NAMALWA (cell line): ENCODE measurements around the gene NUDCD3.

Source experiments
- DNase-seq: peaks from one replicate; pipeline ENCODE4 v3.0.0-alpha.2; 2015; ENCODE audit warnings: low spot score

Gene NUDCD3

DNA sequence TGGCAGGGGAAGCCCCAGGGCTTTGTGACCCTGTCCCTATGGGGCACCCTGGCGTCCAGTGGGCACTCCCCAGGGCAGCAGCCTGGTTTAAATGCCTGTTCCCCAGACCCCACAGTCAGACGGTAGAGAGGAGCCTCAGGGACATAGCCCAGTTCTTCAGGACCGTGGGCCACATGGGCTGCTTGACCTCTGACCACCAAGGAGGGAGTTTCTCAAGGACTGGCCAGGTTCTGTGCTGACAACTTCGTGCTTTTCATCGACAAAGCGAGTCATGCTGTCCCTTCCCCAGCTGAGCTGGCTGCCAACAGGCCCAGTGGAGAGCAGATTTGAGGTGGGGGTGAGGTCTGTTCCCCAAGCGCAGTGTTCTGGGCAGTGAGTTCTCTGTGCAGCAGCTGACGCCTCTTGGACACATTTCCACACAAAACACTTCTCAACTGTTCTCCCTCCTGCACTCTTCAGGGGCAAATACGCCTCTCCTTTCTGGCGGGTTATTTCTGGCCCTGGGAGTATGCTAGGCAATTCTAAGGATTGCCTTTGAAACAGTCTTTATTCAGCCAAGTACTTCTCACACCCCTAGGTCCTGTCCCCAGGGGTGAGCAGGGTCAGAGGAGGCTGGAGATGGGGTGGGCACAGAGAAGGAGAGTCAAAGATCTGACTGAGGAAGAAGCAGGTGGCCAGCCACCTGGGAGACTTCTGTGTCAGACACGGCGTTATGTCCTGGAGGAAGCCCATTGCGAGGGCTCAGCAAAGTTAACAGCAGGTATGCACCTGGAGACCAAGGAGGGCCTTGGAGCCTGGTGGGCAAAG is 107.8 kb downstream of the NUDCD3 start:
- no peak for DNase-seq

DNA sequence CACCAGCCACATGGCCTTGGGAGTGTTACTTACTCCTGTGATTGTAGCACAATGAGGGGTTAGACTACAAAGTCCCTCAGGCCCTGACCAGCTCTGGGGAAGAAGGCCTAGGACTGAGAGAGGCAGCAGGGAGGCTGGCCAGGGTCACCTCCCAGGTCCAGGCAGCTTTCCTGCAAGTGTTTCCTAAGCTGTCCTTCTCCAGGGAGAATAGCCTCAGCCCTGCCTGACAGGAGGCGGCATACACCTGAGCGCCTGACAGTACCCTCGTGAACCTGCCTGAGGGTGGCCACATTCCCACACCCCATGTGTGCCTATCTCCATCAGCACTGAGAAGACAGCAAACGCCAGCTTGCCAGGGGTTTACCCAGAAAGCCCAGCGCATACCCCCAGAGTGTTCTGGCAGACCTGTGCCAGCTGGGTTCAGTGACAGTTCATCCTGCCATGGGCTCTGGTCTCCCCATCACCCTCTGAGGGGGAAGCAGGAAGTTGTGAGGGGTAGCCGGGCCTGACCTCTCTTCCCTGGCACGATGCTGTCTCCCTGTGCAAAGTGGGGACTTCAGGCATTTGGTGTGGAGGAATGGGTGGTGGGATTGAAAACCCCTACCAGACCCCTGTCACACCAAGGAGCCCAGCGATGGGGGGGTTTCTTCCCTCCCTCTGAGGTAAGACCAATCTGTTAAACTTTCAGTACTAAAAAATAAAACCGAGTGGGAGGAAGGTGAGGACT is 108.8 kb downstream of the NUDCD3 start:
- no peak for DNase-seq

DNA sequence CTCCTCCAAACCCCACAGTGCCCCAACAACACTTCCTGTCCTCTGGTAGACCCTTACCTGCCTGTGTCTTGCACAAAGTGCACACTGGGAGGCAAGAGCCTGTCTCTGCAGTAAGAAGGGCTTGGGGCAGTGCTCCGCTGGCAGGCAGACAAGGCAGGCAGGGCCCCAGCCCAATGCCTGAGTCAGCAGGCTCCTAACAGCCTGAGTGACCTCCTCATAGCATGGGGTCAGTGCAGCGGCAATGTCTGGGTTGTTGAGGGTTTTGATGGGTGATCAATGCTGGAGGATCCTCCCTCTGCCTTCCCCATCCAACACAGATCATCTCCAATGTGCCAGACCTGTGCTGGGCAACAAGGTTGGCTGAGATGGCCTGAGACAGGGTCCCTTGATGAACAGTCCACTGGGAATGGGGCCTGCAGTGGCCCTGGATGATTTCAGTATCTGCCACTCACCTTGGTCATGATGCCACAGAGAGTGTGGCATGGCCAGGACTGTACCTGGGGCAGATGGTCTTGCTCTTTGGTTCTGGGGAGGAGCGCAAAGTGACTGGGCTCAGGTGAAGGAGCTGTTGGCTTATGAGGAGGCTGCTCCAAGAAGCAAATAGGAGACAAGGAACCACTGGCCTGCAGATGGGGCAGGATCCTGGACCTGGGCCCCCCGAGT is 109.5 kb downstream of the NUDCD3 start:
- DNase-seq = no peak

DNA sequence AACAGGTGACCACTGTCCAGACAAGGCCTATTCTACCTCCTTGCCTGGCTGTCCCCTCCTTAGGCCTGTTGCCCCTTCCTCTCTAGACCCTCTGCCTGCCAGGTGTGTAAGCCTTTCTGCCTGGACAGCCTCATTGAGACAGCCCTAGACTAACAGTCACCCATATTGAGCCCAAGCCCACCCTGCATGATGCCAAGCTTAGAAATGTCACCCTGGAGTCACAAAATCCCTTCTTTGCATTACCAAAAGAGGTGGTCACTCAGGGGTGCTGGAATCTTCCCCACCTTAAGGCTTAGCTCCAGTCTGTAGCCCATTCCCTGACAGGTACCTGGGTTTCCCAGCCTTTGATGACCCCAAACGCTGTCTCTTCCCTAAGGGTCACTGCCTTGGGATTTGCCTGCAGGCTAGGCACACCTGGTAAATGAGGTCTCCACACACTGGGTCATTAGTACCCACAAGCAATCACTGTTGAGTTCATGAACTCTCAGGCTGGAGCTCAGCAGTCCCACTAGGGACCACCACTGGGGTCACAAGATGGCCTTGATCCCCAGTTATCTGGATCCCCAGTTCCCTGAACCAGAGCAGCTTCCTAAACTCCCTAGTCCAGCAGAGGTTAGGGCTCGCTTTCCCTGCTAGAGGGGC is 110.1 kb downstream of the NUDCD3 start:
- no peak for DNase-seq

DNA sequence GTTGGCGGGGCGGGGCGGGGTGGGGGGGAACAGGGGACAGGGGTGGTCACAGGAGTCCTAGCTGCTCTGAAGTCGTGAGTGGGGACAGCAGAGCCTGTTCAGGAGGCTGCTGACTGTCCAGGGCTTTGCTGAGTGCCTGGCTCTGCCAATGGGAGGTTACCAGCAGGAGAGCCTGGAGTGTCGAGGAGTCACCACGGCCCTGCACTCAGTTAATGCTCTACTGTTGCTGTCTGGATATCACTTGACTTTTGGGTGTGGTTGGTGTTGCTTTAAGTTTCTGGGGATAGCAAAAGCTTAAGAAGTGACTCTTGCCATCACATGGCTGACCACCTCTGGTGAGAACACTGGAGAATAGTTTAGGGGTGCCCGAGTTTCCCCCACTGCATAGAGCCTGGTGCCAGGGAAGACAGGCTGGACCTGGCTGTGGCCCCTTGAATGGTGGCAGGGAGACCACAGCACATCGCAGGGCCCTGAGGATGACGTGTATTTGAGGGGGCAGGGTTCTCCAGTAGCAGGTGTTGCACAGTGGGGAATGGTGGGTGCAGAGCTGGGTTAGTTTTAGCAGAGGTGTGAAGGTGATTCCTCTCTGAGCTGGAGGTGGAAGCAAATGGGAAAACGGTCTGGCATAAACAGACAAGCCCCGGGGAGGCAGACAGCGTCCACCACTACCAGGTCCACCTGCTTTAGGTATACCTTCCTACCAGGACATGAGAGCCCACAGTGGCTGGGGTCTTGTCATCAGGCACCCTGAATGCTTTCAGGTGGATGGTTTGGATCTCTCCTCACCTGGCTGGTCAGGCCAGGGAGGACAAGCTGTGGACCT is 110.9 kb downstream of the NUDCD3 start:
- DNase-seq = no peak

DNA sequence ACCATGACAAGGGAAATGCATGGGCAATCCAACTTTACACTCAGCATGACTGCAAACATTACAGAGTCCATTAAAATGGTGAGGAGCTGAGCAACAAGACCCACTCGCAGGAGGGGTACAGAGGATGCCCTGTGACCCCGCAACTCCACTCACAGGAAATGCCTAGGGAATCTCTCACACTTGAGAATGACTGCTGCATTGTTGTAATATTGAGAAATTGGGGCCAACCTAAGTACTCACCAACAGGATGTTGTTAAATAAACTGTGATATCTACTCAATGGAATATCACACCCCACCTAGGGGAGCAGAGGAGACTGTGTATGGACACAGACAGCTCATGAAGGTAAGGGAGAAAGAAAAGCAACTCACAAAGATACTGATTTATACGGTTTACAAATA is 111.7 kb downstream of the NUDCD3 start:
- no peak for DNase-seq

DNA sequence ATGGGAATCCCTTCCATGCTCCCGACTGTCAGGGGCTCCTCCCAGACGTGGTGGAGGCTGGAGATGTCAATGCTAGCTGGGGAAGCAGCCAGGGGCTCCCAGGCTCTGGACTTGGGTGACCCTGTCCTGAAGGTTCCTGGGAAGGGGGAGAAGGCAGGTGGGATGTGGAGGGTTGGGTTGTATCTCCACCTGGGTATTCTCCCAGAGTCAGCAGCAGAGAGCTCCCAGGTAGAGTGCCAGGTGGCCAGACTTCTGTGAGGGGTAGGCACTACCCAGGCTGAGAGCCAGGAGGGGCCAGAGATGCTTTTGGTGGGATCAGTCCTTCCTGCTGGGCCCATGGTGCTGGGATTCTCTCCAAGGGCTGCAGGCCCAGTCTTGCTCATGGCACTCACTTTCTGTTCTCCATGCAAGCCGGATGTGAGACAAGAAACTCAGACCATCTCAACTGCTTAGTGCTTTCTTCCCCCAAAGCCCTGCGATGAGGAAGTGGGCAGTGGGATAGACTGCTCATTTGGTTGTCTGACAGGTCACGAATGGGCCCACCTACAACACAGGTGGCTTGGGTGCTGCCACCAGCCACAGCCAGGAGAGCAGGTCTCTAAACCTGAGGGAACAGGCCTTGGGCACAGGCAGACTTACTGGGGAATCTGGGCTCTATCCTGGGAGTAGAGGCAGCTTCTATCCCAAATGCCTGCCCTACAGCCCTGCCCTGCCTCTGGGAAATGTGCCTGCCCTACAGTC is 112.6 kb downstream of the NUDCD3 start:
- DNase-seq = peak; percentile 45

DNA sequence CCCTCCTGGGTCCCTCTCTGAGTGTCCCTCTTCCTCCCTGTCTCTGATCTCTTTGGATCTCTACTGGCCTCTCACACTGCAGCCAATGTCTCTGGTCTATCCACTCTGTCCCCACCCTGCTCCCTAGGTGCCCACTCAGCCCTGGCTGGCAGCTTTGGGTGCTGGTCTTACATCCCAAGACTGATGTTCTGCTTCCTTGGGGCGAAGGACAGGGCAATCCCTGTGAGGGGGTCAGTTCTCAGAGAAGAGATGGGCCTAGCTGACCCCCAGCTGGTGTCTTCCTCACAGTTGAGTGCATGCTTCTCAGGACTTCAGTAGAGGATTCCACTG is 113.4 kb downstream of the NUDCD3 start:
- DNase-seq = no peak

DNA sequence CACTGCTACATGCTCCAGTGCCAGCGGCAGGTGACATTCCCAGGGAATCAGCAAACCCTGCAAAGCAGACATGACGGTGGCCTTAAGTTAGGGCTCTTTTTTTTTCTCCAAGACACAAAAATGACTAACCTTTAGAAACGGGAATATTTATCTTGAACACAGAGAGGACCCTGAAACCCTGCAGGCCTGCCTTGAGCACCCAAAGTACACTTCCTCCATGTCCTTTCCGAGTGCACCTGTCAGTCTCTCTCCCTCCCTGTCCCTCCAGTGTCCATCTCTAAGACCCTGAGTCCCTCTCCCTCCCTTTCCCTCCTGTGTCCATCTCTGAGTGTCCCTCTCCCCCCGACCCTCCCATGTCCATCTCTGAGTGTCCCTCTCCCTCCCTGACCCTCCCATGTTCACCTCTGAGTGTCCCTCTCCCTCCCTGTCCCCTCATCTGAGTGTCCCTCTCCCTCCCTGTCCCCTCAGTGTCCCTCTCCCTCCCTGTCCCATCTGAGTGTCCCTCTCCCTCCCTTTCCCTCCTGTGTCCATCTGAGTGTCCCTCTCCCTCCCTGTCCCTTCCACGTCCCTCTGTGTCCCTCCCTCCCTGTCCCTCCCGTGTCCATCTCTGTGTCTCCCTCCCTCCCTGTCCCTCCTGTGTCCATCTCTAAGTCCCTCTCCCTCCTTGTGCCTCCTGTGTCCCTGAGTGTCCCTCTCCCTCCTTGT is 113.9 kb downstream of the NUDCD3 start:
- DNase-seq = no peak

DNA sequence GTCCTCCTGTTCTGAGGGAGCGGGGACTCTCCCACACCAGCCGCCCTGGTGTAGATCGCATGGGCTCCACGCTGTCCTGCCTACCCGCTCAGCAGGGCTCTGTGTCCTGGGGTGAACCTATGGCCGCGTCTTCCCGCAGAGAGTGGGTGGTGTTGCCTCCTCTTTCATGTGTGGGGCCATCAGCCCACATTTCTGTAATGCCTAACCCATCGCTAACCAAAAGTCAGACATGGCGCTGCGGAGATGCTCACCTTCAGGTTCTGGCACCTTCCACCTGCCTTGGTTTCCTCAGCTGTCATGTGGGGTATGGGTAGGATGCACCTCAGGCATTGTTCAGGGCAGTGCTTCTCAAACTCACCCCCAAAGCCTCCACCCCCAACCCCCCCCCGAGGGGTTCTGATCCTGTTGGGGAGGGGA is 114.5 kb downstream of the NUDCD3 start:
- no peak for DNase-seq

DNA sequence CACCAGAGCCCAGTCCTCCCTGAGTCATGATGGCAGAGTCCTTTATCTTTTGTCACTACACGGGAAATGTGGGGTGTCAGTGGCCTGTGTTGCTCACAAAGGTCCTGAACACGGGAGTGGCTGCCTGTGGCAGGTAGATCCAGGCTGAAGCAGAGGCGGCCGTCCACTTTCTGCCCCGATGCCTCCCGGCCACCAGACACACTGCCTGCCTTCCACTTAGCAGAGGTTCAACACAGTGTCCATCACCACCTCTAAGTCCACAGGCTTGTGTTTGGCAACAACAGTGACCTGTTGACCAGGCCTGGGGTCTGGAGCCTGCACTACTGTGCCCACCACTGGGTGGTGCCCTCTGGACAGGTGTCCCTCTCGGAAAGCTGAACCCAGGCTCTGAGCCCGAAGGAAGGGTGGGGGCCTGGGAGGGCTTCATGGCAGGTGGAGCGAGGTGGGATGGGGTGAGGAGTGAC is 115.2 kb downstream of the NUDCD3 start:
- DNase-seq = no peak

DNA sequence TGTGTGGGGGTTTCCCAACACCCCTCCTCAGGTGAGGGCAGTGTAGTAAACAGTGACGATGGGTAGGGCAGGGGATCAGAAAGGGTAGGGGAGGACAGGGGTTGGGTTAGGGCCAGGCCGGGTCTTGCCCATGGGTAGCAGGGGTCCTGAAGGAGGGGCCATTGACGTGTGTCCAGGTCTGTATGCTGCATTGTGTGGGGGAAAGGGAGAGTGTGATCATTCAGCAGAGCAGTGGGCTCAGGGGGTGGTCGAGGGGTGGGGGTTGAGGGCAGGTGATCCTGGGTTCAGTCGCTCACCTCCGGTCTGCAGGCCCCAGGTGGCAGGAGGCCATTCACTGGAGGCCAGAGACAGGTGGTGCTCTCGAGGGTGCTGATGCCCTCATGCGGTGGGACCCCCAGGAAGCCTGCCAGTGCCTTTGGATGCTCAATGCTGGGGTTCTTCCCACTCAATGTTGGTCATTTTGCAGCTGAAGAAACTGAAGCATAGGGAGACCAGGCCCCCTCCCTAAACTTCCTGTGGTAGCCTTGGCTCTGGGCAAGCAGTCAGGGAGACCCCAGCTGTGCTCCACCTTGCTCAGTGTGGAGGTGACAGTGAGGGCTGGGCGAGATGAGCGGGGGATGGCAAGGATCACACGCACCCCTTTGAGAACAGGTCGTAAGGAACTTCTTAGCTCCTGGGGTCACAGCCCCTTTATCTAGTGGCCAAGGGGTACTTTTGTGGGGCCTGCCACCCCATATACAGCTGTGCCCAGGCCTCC is 116.3 kb downstream of the NUDCD3 start:
- DNase-seq = no peak

DNA sequence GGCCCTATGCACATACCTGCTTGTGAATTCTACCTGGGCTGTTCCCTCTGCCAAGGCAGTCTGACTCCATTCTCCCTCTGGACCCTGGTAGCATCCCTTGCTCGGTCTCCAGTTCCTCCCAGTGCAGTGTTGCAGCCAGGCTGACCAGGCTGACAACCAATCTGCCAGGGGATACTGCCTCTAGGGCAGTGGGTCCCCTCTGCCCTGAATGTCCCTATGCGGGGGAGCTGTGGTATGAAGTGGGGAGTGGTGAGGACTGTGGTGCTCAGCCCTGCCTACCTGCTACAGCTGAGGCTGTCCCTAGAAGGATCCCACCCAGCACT is 117.1 kb downstream of the NUDCD3 start:
- no peak for DNase-seq

DNA sequence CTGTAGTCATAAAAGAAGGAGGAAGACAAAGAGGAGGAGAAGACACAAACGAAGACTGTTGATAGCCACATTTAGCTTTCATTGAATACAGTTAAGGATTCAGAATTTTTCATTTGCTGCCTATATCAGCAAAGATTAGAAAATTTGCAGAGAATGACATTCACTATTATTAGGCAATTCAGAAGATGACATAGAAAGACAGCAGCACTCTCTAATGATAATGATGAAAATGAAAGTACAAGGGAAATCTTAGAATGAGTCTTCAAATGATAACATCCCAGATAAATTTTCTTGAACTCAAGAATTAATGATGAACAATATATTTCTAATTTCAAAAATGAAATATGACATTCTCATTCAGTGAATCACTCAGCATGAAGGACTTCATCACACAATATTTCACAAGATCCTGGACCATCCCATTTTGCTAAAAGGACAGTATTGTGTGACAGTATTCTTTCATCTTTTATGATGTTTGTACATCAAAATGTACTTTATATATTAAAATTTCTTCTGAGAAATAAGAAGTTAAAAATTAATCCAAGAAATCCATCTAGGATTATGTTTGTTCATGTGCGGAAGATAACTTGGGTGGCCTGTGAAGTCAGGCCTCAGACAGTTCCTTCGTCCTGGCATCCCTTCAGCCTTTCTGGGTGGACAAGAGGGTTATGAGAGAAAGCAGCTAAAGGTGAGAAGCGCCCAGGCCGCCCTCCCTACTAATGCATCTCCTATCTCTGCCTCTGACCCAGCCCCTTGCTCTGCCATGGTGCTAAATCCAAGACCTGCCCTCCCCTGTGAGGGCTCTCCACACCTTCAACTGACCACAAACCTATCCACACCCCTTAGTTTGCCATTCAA is 117.7 kb downstream of the NUDCD3 start:
- no peak for DNase-seq

DNA sequence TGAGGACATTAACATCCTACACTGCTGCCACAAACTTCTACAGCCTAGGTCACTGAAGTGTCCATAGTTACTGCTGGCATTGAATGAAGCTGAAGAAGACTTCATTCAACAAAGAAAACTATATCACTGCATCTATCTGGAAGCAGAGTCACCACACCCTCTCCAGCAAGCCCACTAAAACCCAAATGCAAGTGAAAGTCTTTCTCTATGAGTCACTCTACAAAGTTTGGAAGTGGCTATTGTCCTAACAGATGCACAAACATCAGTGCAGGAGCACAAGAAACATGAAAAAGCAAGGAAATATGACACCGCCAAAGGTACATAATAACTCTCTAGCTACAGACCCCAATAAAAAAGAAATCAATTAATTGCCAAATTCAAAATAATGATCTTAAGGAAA is 121.6 kb downstream of the NUDCD3 start:
- no peak for DNase-seq

DNA sequence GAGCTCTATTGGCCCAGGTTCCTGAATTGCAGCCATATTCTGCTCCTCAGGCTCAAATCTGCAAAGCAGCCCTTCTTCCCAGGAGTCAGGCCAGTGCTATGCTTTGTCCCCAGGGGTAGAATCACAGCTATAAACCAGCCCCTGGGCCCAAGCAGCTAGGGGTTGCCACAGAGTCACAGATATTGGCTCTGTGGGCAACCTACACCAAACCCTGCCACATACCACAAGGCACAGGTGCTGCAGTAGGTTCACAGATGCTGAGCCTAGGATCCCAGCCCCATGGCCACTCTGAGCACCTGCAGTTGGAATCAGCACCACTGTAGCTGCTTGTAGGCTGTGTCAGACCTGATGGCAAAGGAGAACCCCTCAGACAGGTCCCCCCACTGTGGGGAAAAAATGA is 122.0 kb downstream of the NUDCD3 start:
- DNase-seq = no peak

DNA sequence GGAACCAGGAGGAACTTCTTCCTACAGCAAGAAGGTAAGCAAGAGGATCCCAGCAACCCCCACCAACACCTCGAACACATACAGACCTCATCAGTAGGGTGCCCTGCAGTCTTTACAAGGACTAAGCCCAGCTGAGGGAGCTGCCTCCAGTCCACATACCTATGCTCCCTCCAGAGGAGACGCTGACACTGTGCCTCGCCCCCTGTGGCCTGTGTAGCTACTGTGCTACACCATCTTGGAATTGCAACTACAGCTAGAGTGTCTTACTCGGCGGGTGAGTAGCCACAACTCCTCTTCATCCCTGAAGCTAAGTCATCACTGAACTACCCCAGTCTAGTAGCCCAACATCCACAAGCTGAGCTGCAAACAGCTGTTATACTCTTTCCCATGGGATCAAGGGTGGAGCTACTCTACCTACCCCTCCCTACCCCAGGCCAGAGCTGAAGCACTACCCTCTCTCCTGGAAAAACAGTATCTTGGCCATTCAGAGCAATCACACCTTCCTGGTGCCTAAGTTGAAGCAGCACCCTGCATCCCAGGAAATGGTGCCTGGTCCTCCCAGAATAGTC is 122.9 kb downstream of the NUDCD3 start:
- DNase-seq = no peak

DNA sequence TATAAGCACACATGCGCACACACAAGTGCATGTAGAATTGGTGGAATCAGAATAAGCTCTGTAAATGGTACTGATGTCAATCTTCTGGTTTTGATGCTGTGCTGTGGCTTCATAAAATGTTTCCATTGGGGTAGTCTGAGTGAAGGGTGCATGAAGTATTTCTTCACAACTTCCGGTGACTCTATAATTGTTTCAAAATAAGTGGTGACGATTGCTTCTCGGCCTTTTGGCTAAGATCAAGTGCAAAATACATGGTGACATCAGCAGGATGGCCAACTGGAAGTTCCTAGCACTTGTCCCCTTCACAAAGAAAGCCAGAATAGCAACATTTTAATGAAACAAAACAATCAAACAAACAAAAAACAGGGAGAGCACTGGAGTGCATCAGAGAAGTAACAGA is 123.5 kb downstream of the NUDCD3 start:
- no peak for DNase-seq
